HG02798 (cell line): ENCODE measurements around the gene MCF2.

ENCODE experiments used
- ATAC-seq: cut with Tn5 transposase; IDR thresholded peaks from one replicate; pipeline ENCODE4 v1.9.1; 2021; ENCODE audit warnings: mild to moderate bottlenecking; ENCODE audit not compliant: unreplicated experiment, poor library complexity

MCF2 gene

DNA sequence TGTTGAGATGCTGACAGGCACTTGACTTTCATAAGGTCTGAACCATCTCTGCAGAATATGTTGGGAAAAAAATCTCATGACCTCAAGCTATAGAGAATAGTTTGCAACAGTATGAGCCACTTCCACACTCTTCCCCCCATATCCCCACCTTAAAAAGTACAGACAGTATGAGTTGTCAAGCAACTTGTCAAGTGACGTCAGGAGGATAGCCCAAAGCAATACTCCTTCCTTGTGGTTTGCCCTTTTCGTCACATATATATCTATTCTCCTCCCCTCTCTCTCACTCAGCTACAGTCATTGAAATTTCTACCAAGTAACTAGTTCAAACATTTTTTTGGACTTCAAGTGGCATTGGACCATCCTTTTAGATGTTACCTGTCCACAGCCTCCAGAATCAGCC, 67.7 kb downstream of the MCF2 start:
- ATAC-seq: no peak

DNA sequence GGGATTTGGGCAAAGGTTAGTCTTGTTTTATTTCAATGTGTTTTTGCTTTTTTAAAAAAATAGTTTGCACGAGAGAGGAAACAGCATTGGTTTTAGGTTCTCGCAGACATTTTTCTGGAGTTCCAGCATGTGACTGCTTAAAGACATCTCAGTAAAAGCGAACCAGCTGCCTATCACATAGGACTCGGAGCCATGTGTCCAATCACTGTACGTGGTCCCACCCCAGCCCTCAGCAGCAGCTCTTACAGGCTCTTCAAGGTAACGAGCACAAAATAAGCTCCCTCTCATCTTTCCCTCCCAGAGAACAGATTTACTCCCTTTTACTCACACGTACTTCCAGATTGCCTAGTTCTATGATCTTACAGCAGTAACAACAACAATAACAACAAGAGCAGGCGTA, 68.7 kb downstream of the MCF2 start:
- ATAC-seq: no peak

- no peak for ATAC-seq
These were observed 107.9 kb downstream of the MCF2 start for GRCh38 chrX:139600105-139600504.

GRCh38 chrX:139596068-139596467, 111.9 kb downstream of the MCF2 start:
- ATAC-seq: no peak

GRCh38 chrX:139585613-139586012, 122.4 kb downstream of the MCF2 start:
- no peak for ATAC-seq

GRCh38 chrX:139581068-139581467, 126.9 kb downstream of the MCF2 start:
- ATAC-seq: no peak

GRCh38 chrX:139566981-139567380, 141.0 kb downstream of the MCF2 start:
- ATAC-seq: no peak

GRCh38 chrX:139563251-139563650, 144.7 kb downstream of the MCF2 start:
- ATAC-seq: no peak

GRCh38 chrX:139560221-139560620, 147.7 kb downstream of the MCF2 start:
- ATAC-seq: no peak

DNA sequence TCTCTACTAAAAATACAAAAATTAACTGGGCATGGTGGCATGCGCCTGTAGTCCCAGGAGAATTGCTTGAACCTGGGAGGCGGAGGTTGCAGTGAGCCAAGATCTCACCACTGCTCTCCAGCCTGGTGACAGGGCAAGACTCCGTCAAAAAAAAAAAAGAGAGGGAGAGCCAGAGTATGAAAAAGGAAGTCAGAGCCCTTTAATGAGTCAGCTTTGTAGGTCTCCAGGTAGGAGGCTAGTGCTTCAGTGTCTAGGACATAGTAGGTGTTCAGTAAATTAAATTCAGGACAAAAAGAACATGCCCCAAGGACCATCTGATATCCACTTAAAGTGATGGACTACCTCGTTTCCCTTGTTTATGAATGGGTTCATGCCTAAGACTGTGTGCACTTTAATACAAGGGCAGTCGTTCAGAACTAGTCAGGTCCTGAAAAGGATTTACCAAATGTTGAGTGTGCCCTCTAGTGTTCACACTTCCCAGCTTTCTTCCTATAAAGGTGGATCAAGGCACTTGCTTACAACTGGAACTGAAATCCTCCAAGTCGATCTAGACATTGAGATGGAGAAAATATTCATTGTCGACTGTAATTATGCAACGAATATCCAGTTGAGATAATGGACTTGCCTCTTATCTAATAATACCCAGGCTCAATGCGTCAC, 148.5 kb downstream of the MCF2 start:
- peak; percentile 70 for ATAC-seq

DNA sequence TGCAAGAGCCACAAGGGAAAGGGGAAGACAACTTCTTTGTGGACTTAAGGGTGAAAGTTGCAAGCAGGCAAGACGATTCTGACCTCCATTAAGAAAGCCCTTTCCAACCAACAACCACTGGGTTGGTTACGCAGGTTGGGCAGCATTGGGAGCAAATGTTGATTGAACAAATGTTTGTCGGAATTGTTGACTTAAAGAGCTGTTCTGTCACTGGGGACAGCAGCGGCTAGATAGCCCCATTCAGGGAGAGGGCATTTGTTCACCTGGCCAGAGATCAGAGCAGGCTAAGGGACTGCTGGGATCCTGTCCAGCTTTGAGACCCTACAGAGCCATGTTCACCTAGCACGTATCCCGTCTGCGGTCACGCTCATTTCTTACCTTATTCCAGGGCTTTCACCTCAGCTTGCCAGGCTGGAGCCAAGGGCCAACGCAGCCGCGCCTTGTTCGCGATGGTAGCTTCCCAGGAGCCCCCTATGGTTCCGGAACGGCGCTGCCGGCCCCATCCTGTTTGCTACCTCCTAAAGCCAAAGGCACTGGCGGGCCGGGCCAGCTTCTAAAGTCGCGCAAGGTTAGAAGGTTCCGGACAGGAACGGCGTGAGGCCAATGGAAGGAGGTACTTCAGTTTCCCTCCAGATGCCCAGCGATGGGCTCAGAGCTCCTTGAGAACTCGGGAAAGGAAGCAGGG, 152.8 kb downstream of the MCF2 start:
- ATAC-seq: no peak

GRCh38 chrX:139554376-139554775, 153.6 kb downstream of the MCF2 start:
- peak; percentile 28 for ATAC-seq

- ATAC-seq: no peak
These were observed 163.4 kb downstream of the MCF2 start for GRCh38 chrX:139544591-139544990.

- ATAC-seq: no peak
These were observed 164.0 kb downstream of the MCF2 start for GRCh38 chrX:139543920-139544319.

DNA sequence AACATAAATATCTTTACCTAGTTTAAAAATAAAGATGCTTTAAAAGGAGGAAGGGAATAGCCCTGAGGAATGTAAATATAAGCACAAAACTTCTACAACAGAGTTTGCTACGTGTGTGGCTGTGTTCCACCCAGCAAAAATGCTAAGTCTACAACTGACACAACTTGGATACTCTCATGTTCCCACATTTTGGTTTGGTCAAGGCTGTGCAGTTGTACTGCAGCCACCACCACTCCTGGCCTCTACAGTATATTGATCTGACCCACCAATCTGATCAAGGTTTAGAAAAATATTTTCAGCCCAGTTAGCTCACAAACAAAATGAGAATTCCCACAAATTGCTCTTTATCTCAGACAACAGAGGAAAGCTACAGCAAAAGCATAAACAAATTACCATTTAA, 165.3 kb downstream of the MCF2 start:
- ATAC-seq: no peak

DNA sequence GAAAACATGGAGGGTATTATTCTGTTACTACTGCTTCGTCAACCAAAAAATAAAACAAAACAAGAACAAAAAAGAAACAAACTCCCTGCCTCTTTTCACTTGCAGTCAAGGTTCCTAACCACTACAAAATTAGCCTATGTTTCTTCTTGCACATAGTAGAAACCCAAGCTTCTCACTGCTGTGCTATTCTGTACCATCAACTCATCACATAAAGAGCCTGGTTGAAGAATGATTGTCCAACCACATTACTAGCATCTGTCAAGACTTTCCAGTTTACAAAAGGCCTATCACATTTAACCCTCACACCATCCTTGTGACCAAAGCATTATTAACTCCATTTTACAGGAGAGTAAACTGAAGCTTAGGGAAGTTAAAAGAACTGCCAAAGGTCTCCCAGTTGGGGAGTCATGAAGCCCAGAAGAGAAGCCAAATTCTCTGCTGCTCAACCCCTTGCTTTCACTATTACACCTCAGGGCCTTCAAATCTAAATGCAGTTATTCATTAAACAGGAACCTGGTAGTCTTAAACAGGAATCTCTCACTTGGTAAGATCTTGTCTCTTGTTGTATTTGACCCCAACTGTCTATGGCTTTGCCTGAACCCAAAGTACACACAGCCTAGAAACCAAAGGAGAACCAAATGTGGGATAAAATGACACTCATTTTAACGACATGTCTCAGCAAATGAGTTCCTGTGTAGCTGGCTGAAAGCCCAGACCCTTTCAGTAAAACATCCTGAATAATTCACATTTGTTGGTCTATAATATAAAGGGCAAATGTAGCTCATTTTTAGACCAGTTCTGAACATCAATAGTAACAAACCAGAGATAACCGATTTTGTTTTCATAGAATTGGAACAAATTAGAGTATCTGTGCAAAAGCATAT, 168.8 kb downstream of the MCF2 start:
- ATAC-seq: no peak

- ATAC-seq: no peak
These were observed 174.5 kb downstream of the MCF2 start for GRCh38 chrX:139533444-139533843.

DNA sequence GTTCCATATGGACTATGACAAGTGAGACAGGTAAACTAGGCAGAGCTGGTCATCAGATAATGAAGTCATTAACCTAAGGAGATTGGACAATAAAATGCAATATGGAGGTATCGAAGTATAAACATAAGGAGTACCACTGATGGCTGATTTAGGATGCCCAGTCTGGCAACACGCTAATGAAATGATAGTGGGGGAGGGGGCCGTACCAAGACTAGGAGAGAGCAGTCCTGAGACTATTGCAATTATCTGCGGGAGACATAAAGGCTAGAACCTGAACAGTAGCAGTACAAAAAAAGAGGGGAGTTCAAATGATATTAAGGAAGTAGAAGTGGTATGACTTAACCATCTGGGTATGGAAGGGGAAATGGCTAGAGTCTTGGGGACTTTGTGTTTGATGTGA, 175.1 kb downstream of the MCF2 start:
- no peak for ATAC-seq
